ENCODE results near the gene SPATA2.

SPATA2 gene

DNA sequence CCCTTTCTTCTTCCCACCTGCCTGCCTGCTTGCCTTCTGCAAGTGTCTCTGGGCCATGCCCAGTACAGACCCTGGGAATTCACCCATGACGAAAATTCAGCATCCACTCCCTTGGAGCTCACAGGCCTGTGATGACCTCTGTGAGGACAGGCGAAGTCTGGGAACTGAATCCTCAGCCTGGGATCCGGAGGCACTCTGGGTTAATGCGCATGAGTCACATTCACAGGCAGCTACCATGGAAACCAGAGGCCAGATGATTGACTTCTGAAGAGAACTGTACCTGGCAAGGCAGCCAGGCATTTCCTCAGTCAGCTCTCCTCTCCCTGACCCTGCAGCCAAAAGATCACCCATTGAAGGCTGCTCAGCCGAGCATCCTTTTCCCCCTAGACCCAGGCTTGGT, 61.7 kb downstream of the SPATA2 start:
- DNase-seq: no peak
